Activated CD4-positive, alpha-beta T cell treated with anti-CD3 and anti-CD28 coated beads, Interleukin-2, amount 50 U/mL, for 24 hours (primary cell): ENCODE data around the gene ACVR1B.

Experiments used
- DNase-seq, 2 donors: peaks; one replicate each; pipeline ENCODE4 v3.0.0-alpha.2; 2020; ENCODE audit warnings: low read depth in 1 of 2, low spot score in 1 of 2

Gene ACVR1B

DNA sequence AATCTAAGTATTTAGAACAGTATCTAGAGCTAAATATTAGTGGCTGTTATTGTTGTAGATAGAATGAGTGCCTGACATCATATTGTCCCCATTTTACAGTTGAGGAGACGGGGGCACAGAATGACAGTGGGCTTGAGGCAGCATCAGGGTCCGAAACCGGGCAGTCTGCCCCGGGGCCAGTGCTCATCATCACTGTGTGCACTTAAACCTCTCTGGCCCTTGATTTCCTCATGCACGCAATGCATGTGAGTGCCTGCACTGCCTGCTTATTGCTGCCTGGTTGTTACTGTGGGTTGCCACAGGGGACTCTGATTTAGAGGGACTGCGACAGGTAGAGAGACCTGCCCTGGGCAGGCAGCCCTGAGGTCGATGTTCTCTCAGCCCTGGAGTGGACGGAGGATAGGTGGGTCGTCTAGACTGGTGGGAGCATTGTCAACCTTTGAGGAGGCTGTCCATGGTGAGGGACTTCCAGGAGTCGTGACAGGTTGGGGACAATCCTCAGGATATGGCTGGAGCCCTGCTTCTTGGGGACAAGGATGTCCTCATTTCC, 34.4 kb upstream of the ACVR1B start:
- no peak for DNase-seq

GRCh38 chr12:51917746-51918453, 33.6 kb upstream of the ACVR1B start:
- no peak for DNase-seq

DNA sequence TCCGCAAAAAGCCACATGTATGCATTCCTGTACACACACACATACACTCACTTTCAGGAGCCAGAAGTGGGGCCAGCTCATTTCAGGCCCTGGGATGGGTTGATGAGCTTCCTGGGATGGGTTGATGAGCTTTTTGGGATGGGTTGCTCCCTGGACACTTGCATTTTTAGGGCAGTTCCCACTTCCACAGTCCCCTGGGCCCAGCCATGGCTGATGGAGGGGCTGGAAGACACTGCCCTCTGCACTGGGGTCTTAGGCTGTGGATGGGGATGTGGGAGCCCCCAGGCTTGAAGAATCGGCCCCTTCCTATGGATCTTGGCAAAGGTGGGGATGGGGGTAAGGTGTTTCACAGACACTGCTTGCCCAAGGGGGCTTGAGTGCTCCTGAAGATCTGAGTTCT, 31.5 kb upstream of the ACVR1B start:
- DNase-seq, result no peak

DNA sequence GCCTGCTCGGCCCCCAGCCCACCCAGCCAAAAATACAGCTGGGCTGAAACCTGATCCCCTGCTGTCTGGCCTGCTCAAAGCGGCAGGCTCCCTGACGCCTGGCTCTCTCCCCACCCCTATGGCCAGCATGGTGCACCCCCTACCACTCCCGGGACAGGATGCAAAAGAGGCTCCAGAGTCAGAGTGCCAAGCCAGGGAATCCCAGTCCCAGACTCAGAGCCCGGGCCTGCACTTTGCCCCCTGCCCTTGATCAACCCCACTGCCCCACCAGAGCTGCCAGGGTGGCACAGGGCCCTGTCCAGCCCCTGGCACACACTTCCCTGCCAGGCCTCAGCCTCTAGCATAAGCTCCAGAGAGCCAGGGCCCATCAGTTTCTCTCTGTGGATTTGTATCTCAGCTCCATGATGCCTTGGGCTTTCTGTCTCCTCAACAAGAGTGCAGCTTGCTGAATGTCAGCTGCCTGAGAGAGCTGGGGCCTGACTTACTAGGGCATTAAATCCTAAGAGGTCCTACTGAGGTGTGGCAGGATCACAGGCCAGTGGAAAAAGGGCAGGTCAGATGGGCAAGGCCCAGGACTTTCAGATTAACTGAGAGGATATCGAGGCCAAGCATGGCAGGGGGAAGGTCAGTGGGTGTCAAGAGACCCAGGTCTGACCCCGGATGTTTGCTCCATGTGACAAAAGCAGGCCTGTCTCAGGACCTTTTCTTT, 30.3 kb upstream of the ACVR1B start:
- DNase-seq, result no peak

DNA sequence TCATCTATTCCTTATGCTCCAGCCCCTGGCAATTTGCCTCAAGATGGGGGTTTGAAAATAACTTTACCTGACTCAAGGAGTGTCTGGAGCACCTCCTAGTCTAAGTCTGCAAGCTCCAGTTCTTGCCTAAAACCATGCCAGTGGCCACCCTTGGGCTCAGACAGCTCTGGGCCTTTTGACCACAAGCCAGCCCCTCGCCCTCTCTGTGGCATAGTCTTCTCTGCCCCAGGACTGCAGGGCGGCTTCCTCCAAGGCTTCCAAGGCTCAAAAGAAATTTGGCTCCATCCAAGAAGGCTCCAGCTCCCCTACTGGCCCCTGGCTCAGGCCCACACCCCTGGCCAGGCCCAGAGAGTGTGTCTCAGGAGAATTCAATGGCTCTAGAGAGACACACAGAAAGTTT, 29.4 kb upstream of the ACVR1B start:
- no peak for DNase-seq

DNA sequence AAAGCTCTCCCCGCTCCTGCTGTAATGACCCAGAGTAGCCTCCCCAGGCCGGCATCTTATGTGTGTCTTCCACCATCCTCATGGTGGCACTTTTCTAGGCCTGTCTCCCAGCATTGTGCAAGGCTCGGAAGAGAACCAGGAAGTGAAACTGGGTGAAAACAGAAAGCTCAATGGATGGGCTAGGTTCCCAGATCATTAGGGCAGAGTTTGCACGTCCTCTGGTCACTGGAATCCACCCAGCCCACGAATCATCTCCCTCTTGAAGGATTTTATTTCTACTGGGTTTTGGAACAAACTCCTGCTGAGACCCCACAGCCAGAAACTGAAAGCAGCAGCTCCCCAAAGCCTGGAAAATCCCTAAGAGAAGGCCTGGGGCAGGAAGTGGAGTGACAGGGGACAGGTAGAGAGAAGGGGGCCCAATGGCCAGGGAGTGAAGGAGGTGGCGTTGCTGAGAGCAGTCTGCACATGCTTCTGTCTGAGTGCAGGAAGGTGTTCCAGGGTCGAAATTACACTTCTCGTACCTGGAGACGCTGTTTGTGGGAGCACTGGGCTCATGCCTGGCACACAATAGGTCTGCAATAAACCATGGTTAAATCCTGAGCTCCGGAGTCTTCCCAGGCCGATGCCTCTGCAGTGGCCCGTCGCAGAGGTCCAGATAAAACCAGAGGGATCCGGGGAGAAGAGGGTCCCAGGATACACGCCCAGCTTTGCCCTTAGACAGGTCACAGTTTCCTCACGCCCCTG, 28.6 kb upstream of the ACVR1B start:
- DNase-seq, result no peak

DNA sequence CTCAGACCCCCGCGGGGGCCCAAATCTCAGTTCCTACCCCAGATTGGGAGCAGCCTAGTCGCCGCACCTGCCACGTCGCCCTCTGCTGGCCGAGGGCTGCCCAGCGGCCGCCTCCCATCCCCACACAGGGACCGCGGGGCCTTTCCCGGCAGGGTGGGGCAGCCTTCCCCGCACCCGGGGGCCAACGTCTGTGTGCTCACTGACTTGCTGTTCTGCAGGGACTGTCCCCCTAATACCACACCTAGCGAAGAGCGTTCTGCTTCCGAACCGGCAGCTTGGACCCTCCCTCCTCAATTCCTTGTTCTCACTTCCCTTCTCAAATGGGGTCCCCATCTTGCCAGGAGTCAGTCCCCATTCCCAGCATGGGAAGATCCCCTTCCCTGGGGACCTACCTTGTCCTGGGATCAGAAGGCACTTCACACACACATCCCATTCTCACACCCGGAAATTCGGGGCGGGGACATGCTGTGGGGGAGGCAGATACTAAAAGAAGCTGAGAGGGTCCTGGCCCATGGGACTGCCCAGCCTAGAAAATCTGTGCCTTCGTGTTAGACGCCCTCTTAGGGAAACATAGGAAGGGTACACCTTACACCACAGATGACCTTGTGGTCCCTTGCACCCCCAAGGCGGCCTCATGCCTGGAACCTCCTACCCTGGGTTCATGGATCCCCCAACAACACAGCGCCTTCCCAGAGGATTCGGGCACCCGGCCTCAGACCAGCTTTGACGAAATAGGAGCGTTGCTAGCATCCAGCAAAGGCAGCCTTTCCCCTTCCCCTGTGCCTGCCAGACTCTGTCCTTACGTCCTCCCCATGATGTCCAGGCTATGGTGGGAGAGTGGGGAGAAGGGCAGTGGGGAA, 27.8 kb upstream of the ACVR1B start:
- DNase-seq, result peak; percentile 21 to 45

DNA sequence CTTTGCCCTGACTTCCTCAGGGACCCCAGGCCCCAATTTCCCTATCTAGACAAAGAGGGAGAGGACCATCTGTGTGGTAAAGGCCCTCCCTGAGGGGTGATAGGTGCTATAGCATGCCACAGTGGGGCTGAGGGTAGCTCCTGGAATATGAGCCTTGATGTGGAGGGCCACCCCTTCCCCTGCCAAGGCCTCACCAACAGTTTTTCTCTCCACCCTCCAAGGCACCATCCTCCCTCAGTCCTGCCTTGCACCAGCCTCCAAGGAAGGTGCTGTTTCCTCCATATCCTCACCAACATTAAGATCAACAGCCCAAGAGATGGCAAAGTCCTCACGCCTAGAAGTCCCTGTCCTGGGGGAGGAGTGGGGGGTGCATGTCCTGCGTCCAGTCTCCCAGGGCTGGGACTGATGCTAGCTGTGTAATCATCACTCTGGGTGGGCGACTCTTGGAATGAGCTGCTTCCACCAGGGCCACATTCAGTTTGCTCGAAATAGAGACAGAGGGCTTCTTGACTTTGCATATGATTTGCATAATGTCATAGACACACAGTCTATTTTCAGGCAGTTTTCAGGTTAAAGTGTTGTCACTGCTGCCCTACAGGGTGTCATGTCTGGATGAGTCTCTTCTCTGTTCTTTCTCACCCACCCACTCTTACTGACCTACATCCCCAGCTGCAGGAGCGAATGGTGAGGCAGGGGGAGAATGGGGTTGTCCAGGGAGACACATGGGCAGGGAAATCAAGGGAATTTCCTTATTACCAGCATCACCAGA, 26.8 kb upstream of the ACVR1B start:
- no peak for DNase-seq

DNA sequence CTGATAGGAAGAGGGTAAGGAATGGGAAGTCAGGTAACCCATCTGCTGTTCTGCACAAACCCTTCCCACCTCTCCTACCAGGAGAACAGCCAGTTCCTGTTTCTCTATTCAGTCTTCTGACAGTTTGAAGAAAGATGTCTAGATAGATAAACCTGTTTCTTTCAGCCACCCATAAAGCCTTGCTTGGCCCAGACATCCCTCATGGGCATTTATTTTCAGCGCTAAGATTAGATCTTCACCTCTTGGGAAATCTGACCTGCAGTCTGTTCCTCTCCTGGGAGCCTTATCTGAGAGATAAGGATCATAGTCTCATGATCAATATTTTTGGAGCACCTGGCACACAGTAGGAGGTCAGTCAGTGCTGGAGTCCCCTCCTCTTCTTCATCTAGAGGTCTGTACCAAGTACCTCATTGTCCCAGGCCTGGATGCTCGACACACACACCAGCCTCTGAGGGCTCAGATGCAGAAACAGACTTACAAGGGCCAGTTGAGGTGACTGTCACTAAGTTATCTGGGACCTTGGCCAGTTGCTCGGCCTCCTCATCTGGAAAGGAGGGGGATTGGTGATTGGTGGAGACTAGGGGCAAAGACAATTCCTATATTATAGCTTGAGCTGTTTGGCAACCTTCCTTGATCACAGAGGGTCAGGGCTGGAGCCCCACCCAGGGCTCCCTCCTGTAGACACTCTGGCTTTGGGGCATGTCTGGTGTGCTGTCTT, 26.0 kb upstream of the ACVR1B start:
- no peak for DNase-seq

GRCh38 chr12:51926064-51926632, 25.4 kb upstream of the ACVR1B start:
- no peak for DNase-seq

DNA sequence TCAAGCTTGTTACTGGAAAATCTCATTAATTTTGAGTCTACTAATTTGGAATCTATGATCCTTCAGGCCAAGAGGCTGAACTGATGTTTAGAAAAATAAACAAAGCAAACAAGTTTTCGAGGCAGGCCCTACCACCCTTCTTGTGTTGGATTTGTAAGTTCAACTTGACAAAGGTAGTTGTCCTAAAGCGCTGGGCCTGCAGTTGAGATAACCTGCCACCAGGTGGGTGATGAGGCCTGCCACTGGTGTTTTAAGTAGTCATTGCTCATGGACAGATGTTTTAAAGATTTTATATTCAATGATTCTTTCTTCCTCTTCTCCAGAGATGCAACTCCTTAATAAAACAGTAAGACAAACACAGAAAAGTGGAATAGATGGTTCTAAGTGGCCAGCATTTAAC, 24.8 kb upstream of the ACVR1B start:
- peak; percentile 31 to 35 for DNase-seq

DNA sequence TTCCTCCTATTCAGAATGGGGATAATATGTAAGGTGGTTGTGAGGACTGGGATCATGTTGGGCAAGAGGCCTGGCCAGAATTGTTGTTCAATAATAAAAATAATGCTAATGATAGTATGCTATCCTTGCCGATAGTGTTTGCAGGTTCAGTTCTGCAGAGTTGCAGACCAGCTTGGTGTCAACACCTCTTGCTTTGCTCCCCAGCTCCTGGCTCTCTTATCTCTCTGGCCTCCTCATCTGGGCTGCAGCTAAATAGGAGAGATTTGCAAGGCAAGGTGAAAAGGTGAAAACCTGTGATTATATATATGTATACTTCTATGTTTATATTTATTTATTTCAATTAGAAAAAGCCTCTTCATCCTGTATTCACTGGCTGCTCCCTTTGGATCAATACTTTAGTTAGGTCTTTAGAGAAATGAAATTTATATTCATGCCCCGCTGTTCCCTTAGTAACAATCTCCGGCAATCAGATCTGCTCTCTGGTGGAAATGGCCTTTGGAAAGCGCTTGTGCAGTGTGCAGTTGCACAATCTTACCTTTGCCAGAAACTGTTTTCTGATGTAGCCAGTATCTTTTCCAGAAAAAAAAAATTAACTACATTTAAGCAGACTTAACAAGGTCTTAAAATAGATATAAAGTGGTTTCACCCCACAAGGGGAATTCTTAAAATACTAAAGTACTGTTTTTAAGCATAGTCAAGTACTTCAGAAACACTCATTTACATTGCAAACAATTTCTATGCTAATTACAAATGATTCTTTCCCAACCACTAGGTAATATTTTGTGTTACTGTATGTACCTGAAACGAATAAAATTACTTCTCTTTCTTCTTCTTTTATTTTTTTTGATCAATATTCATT, 19.1 kb upstream of the ACVR1B start:
- DNase-seq, result no peak

DNA sequence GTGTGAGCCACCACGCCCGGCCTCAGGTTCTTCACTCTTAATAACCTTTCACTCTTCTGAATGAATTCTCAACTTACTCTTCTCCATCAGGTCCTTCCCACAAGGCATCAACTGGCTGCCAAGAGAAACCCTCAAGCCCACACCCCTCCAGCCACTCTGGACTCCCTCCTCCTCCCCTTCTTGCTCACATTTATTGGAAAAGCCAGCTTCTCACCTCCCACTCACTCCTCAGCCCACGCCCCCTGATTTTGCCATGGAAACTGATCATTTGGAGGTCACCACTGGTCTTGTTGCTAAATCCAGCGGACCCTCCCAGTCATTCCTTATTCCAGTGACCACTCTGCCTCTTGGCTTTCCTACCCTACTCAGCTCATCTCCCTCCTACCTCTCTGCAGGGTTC, 17.4 kb upstream of the ACVR1B start:
- no peak for DNase-seq

DNA sequence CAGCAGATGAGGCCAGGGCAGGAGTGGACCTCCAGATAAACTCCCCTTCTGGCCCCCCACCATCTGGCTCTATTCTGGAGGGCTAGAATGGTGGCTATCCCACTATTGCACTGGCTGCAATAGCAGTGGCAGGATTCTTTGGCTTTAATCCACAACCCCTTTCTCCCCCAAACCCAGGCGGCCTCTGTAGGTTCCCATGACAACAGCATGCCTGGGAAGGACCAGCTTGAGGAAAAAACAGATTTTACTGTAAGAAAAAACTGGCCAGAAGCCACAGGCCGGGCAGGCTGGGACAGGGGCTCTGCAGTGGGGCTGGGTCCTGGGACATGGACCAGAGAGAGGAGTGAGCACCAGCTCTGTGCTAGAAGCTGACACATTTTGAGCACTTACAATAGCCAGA, 13.6 kb upstream of the ACVR1B start:
- no peak for DNase-seq

GRCh38 chr12:51938726-51939125, 12.8 kb upstream of the ACVR1B start:
- no peak for DNase-seq

DNA sequence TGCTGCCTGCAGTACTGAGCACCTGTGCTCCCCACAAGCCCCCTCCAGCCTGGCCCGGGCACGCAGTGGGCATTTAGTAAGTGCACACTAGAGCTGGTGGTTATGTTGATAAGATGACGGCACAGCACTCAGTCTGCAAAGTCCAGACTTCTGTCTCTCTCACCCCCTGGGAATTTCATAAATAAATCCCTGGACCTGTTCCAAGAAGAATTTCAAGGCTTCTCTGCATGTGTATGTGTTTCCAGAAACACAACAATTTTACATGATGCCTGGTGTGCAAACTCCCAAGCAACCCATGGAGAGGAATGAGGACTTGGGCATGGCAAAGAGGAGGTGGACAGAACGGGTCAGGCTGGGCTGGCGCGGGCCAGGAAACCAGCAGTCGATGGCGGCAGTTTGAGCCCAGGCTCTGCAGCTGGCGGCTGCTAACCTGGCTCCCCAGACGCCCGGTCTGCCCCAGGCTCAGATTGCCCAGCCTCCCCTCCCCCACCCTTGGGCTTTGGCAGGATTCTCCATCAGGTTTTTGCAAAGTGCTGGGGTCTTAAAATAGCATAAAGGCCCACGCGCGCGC, 10.4 kb upstream of the ACVR1B start:
- no peak for DNase-seq

GRCh38 chr12:51941604-51942003, 9.9 kb upstream of the ACVR1B start:
- no peak for DNase-seq

GRCh38 chr12:51942056-51942455, 9.4 kb upstream of the ACVR1B start:
- DNase-seq, result no peak
